HG02973 (cell line): Measurements from ENCODE around the gene TMEM97.

Source experiments
- ATAC-seq: cut with Tn5 transposase; IDR thresholded peaks from one replicate; pipeline ENCODE4 v1.9.1; 2021; ENCODE audit warnings: moderate library complexity; ENCODE audit not compliant: unreplicated experiment

TMEM97 gene

GRCh38 chr17:28315846-28316705 is 2.9 kb upstream of the TMEM97 start:
- ATAC-seq = no peak

- ATAC-seq = no peak
Observed at GRCh38 chr17:28317099-28317965, 1.7 kb upstream of the TMEM97 start.

GRCh38 chr17:28317966-28318758 is 838 bp upstream of the TMEM97 start:
- peak; percentile 13 for ATAC-seq

- ATAC-seq = no peak
Observed at GRCh38 chr17:28319598-28319935, 567 bp downstream of the TMEM97 start.

GRCh38 chr17:28320215-28321061 is 1.4 kb downstream of the TMEM97 start:
- ATAC-seq = no peak

GRCh38 chr17:28324267-28324745 is 5.3 kb downstream of the TMEM97 start:
- ATAC-seq = no peak

GRCh38 chr17:28324781-28325180 is 5.8 kb downstream of the TMEM97 start:
- no peak for ATAC-seq

GRCh38 chr17:28325211-28325610 is 6.2 kb downstream of the TMEM97 start:
- no peak for ATAC-seq

- no peak for ATAC-seq
Observed at GRCh38 chr17:28326114-28326513, 7.1 kb downstream of the TMEM97 start.

GRCh38 chr17:28327031-28327607 is 8.1 kb downstream of the TMEM97 start:
- ATAC-seq = peak; percentile 54

GRCh38 chr17:28327709-28328108 is 8.7 kb downstream of the TMEM97 start:
- ATAC-seq = no peak

GRCh38 chr17:28328325-28328724 is 9.3 kb downstream of the TMEM97 start:
- no peak for ATAC-seq

GRCh38 chr17:28330671-28331070 is 11.7 kb downstream of the TMEM97 start:
- no peak for ATAC-seq

- ATAC-seq = no peak
Observed at GRCh38 chr17:28331891-28332420, 13.0 kb downstream of the TMEM97 start.

- no peak for ATAC-seq
Observed at GRCh38 chr17:28333083-28333746, 14.2 kb downstream of the TMEM97 start.

- no peak for ATAC-seq
Observed at GRCh38 chr17:28334171-28334570, 15.2 kb downstream of the TMEM97 start.

GRCh38 chr17:28334666-28335200 is 15.7 kb downstream of the TMEM97 start:
- ATAC-seq = peak; percentile 1

- peak; percentile 92 for ATAC-seq
Observed at GRCh38 chr17:28335201-28335958, 16.4 kb downstream of the TMEM97 start, which contains the start of the genes IFT20 and TNFAIP1. Gene IFT20, minus strand, starts transcription at chr17:28335472. Its CDS starts 3,487 bp downstream, at chr17:28331985. Gene TNFAIP1, plus strand, starts transcription at chr17:28335761. Its CDS starts 3,761 bp downstream, at chr17:28339522.
